Lower lobe of right lung (tissue), 2 donors: ENCODE data around the gene PPM1H. TPM values are rescaled to one million over a fixed set of nuclear protein-coding genes. Genes with fewer than 3 reads are reported as not detected.

Experiments used
- ATAC-seq, 2 donors: fragments of 200-7000 bp; cut with Tn5 transposase; one replicate each; pipeline ENCODE4 v1.9.1; 2020 to 2022; ENCODE audit warnings: mild to moderate bottlenecking in 2 of 2, moderate library complexity in 2 of 2
- DNase-seq: peaks from one replicate; pipeline ENCODE4 v3.0.0-alpha.2; 2020
- H3K27ac ChIP-seq: fragments of 200-600 bp; one replicate; pipeline ENCODE4 v1.8.0; 2022
- H3K27me3 ChIP-seq: fragments of 200-600 bp; one replicate; pipeline ENCODE4 v1.8.0; 2022; ENCODE audit warnings: low read depth
- H3K36me3 ChIP-seq: fragments of 200-600 bp; one replicate; pipeline ENCODE4 v1.8.0; 2022; ENCODE audit warnings: mild to moderate bottlenecking
- H3K4me1 ChIP-seq: fragments of 200-600 bp; one replicate; pipeline ENCODE4 v1.8.0; 2022
- H3K4me3 ChIP-seq: fragments of 200-600 bp; one replicate; pipeline ENCODE4 v1.8.0; 2022; ENCODE audit warnings: mild to moderate bottlenecking
- H3K9me3 ChIP-seq: fragments of 200-600 bp; one replicate; pipeline ENCODE4 v1.8.0; 2022
- intact Hi-C: fragments of 100-400 bp; cut with DNase I; formaldehyde crosslinking; loops from one replicate; pipeline ENCODE4 v1.11.0; 2022
- total RNA-seq: library from RNA; stranded (reverse); fragmentation: NEBNext Ultra II Directional; extraction: Animal tissue kit (Norgen Biotek cat#: 25700); gene quantifications from one replicate; pipeline ENCODE4 v1.2.1, GENCODE V29; 2021
- TF ChIP-seq, protein P1 (sequence below): fragments of 200-600 bp; IDR thresholded peaks from one replicate; pipeline ENCODE4 v1.8.0; 2022; ENCODE audit warnings: antibody characterized with exemption, mild to moderate bottlenecking
- donor health status: DM: no; HTN: yes; CAD: no; lungs with severe emphysema.

The PPM1H gene
- total RNA-seq, 1 donor from 2014 or later = 6.8 TPM

DNA sequence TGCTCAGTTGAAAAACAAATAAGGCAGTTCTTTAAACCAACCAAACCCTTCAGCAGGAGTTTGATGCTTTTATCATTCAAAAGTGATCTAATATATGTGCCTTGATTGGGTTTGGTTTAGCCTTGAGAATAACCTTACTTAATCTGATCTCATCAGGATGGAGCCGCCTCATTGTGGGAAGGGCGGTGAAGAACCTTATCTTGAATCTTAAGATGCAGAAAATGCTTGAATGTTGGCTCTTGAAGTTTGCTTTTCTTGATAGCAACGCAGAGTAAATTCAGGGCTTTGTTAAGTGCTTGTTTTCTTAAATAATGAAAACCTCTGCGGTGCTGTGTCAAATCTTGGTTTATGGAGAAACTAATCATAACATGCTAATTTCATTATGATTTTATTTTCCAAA, 330.1 kb downstream of the PPM1H start:
- intact Hi-C loops = no loop called here

DNA sequence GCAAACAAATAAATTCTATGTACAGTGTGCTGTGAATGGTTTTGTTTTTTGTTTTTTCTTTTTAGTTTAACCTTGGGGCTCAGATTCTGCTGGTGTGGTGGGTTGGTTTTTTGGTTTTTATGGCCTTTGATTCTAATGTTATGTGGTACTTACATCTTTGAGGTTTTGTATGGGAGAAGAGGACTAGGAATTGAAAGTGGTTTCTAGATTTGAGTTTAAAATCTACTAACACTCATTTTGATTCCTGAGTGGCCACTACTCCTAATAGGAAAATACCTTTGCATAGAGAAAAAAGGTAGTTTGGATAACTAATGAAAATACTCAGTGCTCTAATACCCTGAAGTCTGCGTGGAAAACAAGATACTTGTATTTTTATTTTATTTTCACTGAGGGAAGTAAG, 330.6 kb downstream of the PPM1H start:
- peak overlapping the region; percentile 81 for H3K4me3 ChIP-seq
- peak overlapping the region; percentile 99 for H3K27ac ChIP-seq
- TF ChIP-seq, protein P1, sequence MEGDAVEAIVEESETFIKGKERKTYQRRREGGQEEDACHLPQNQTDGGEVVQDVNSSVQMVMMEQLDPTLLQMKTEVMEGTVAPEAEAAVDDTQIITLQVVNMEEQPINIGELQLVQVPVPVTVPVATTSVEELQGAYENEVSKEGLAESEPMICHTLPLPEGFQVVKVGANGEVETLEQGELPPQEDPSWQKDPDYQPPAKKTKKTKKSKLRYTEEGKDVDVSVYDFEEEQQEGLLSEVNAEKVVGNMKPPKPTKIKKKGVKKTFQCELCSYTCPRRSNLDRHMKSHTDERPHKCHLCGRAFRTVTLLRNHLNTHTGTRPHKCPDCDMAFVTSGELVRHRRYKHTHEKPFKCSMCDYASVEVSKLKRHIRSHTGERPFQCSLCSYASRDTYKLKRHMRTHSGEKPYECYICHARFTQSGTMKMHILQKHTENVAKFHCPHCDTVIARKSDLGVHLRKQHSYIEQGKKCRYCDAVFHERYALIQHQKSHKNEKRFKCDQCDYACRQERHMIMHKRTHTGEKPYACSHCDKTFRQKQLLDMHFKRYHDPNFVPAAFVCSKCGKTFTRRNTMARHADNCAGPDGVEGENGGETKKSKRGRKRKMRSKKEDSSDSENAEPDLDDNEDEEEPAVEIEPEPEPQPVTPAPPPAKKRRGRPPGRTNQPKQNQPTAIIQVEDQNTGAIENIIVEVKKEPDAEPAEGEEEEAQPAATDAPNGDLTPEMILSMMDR = no peak
- ATAC-seq (no peak), DNase-seq (no peak)
- no peaks in the 10 kb centered on the region for H3K9me3 ChIP-seq
- H3K27me3 ChIP-seq = no peaks in the 10 kb centered on the region
- peaks cover 35% of the 10 kb centered on the region for H3K4me1 ChIP-seq
- intact Hi-C loops = no loop called here
- no peaks in the 10 kb centered on the region for H3K36me3 ChIP-seq

More for the DNA sequence above, 330.1 kb downstream of the PPM1H start:
- Histone ChIP-seq H3K9me3 (no peaks in the 10 kb centered on the region), H3K4me1 (peaks cover 35% of the 10 kb centered on the region), H3K36me3 (no peaks in the 10 kb centered on the region), H3K27ac (peak overlapping the region; percentile 99), H3K4me3 (peak overlapping the region; percentile 81), H3K27me3 (no peaks in the 10 kb centered on the region)
- no peak for ATAC-seq
- DNase-seq = no peak
- TF ChIP-seq, protein P1 = no peak

DNA sequence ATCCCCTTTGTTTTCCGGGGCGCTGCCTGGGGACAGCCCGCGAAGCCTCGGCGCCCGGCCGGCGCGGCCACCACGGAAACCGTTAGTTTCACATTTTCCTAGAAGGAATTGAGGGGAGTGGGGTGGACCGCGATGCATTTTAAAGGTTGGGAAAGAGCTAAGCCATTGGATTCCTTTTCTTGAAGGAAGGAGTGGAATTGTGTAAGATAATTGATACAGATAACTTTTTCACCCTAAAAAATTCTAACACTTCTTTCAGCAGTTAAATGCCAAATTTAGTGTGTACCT, 331.2 kb downstream of the PPM1H start:
- Histone ChIP-seq H3K36me3 (no peaks in the 10 kb centered on the region), H3K9me3 (no peaks in the 10 kb centered on the region), H3K27me3 (no peaks in the 10 kb centered on the region), H3K27ac (peak overlapping the region; percentile 99), H3K4me3 (peak overlapping the region; percentile 81), H3K4me1 (peaks cover 35% of the 10 kb centered on the region)
- TF ChIP-seq, protein P1 = no peak
- intact Hi-C loops = no loop called here
- ATAC-seq (no peak), DNase-seq (no peak)

DNA sequence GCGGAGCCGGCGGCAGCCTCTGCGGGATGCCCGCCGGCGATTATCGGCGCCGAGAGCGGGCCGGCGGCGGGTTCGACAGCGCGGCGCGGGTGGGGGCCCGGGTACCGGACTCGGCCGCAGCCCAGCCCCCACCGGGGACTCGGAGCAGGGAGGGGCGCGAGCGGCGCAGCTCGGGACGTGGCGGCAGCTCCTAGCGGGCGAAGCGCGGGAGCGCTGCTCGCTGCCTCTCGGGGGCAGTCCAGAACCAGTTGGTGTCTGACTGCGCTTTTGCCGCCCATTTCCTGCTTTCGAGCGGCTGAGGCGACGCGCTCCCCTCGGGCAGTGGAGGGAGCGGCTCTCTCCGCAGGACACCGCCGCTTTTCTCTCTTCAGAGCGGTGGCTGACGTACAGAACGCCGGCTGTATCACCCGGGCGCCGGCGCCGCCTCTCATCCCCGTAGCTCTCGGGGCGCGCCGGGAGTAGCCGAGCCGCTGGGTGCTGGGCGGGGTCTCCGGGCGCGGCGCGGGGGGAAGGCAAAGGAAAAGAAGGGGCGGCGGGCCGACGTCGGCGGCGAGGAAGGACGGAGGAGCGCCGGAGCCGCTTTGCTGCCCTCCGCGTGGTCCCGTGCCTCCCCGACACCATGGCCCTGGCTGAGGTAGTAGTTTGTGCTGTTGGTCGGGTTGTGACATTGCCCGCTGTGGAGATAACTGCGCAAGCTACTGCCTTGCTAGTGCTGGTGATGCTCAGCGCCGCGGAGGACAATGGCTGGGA, 331.7 kb downstream of the PPM1H start:
- DNase-seq = peak; percentile 92
- no peaks in the 10 kb centered on the region for H3K9me3 ChIP-seq
- peak overlapping the region; percentile 99 for H3K27ac ChIP-seq
- H3K36me3 ChIP-seq = no peaks in the 10 kb centered on the region
- peak overlapping the region; percentile 81 for H3K4me3 ChIP-seq
- H3K4me1 ChIP-seq = peaks cover 35% of the 10 kb centered on the region
- TF ChIP-seq, protein P1 = peak; percentile 60
- H3K27me3 ChIP-seq = no peaks in the 10 kb centered on the region
- peak; percentile 94 to 97 for ATAC-seq
- intact Hi-C loops = no loop called here

DNA sequence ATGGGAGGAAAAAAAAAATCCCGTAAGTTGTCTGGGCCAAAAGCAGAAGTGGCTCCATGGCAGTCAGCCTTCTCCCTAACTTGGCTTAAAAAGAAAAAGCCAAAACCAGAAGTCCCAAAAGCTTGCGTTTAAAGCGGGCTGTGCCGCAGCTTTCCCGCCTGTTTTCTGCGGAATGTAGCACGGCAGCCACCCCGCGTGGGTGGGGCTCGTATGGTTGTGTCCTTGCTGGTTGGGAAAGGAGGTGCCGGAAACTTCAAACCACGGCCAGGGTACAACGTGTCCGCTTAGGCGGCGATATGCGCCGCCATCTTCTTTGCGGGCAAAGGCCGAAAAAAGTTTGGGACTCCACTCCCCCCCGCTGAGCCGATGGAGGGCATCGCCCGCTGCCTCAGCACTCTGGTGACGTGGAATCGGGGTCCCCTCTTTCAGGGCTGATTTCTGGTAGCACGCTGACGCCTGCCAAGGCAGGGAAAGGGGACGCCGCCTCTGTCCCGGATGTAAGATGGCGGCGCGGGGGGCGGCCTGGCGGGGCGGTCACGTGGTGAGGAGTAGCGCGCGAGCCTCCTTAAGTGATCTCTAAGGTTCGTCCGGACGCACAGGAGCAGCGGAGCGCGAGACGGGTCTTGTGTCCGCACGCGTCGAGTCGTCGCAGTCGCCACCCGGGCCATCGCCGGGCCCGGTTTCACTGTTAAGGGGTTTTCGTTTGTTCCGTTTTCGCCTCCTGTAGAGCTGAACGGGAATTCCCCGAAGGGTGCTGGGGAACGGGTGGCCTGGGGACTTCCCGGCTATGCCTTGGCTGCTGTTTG, 332.5 kb downstream of the PPM1H start:
- Histone ChIP-seq H3K4me3 (peak overlapping the region; percentile 81), H3K27ac (peak overlapping the region; percentile 99), H3K27me3 (no peaks in the 10 kb centered on the region), H3K36me3 (no peaks in the 10 kb centered on the region), H3K4me1 (peaks cover 35% of the 10 kb centered on the region), H3K9me3 (no peaks in the 10 kb centered on the region)
- intact Hi-C loops = no loop called here
- peak; percentile 91 to 92 for ATAC-seq
- TF ChIP-seq, protein P1 = no peak
- DNase-seq = peak; percentile 94
